Activated gamma-delta T cell (primary cell): ENCODE results near the gene MINDY4B.

Source experiments
- DNase-seq: peaks from one replicate; lab custom pipeline; 2025; lab: John Stamatoyannopoulos, UW
- total RNA-seq, 2 donors: gene quantifications; one replicate each; lab custom pipeline; 2026; lab: John Stamatoyannopoulos, UW

Gene MINDY4B
- 0 reads per million in 2 donors for total RNA-seq

- no peak for DNase-seq
These were observed at the start of gene MINDY4B for GRCh38 chr3:150905339-150905738. TSS of gene MINDY4B (minus strand) at chr3:150905439. CDS start at chr3:150905439, 0 bp downstream.

DNA sequence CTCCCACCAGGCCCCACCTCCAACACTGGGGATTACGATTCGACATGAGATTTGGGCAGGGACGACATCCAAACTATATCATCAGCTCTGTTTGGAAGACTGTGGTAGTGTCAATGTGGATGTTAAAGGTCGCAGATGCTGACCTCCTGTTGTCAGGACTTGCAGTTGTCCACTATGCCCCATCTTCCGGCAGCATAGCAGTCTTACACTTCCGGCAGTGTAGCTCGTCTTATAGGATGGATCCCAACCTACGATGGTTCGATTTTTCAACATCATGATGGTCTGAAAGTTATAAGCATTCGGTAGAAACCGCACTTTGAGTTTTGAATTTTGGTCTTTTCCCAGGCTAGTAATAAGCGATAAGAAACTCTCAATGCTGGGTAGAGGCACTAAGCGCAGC is 46.7 kb upstream of the MINDY4B start:
- no peak for DNase-seq

DNA sequence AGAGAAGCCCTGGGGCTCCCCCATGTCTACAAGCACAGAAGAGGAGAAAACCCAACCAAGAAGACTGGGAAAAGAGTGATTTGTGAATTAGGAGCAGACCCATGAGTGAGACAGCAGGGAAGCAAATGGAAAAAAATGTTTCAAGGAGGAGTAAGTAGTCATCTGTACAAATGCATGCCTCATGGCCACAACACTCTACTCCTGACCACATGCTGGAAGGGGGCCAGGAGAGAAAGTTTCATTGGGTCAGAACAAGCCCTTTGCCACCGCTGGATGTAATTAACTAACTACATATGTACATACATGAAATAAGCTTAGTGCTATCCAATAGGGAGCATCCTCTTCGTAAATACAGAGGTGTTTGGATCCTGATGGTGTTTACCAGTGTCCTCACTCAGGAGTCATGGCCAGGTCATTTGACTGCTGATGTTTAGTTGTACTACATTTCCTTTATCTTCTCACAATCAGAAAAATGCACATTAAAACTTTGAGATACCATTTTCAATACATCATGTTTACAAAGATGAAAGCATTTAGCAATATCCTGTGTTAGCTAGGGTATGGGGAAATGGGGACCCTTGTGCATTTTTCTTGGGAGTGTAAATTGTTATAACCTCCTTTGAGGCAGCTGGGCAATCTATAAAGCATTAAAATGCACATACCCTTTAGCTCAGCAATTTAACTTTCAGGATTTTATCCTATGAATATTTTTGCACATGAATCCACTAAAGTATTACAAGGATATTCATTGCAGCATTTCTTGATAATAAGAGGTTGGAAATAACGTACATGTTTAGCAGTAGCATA is 40.2 kb upstream of the MINDY4B start:
- no peak for DNase-seq

DNA sequence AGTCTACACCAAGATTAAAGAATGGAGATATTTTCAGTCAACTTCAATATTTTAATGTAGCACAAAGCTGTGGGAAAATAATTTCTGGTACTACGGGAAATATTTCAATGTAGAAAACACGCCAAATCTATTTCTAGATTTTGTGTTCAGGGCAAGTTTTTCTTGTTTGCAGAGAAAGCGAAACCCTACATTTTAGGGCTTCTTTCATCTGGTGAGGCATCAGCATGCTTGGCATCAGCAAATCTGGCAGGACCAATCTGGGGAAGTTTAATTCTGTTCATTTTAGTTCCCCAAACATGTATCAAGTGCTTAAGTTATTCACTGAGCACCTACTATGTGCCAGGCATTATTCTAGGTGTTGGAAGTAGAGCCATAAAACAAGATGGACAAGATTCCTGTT is 37.0 kb upstream of the MINDY4B start:
- no peak for DNase-seq

DNA sequence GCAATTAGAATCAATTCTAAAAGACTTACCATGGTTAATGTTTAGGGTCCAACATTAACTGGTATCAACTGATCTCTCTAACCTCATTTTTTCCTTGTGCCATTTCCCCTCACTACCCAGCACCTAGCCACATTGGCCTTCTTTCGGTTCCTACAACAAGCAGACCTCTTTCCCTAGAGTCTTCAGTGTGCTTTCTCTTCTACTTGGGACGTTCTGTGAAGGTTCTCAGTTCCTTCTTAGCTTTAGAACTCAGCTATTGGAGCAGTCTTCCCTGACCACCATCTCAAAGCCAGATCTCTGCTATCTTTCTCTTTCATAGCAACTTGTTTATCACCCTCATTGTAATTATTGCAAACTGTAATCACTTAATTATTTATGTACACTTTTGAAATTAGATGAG is 31.5 kb upstream of the MINDY4B start:
- DNase-seq = no peak

DNA sequence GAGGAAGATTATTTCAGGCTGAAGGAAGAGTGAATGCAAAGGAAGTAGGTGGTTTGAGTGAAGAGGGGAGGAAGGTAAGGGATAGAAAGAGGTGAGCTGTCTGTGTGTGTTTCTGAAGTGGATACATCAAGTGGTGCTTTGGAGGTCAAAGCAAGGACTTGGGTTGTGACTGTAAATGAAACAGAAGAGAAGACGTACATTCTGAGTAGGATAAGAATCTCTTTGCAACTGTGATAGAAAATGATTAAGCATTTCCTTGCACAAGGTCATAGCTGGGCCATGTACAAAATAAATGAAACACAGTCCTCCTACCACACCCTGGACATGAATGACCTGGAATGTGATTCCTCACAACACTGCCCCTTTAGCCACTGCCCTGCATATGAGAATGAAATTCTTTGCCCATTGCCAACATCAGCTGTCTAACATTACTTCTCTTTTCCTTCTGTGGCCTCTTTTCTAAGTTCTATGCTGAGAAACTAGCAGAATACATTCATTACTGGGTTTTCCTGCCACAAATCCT is 28.3 kb upstream of the MINDY4B start:
- DNase-seq = no peak

- no peak for DNase-seq
These were observed 26.5 kb upstream of the MINDY4B start for GRCh38 chr3:150931745-150932144.

- DNase-seq = no peak
These were observed 25.6 kb upstream of the MINDY4B start for GRCh38 chr3:150930839-150931238.

GRCh38 chr3:150928234-150928633 is 23.0 kb upstream of the MINDY4B start:
- DNase-seq = no peak

- no peak for DNase-seq
These were observed 21.1 kb upstream of the MINDY4B start for GRCh38 chr3:150926328-150926727.

- no peak for DNase-seq
These were observed 20.5 kb upstream of the MINDY4B start for GRCh38 chr3:150925751-150926201.

- DNase-seq = no peak
These were observed 17.4 kb upstream of the MINDY4B start for GRCh38 chr3:150922611-150923010.

- no peak for DNase-seq
These were observed 16.0 kb upstream of the MINDY4B start for GRCh38 chr3:150921209-150921608.

DNA sequence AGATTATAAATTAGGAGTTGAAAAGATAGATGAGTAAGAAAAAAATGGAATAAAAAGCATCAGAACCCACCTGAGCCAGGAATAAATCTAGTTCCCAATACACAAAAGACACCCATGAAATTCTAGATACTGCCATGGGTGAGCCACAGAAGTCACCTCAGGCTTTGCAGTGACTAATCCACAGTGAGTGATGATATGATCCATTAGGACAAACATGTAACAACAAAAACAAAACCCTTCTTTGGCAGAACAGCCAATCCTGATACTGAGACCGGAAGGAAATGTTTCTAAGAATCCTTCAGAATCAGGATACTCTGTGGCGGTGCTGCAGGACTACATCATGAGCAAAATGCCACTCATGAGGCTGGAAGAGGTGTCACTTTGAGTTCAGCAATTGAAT is 15.0 kb upstream of the MINDY4B start:
- DNase-seq = no peak

- no peak for DNase-seq
These were observed 12.7 kb upstream of the MINDY4B start for GRCh38 chr3:150917951-150918350.

GRCh38 chr3:150913133-150913922 is 8.1 kb upstream of the MINDY4B start:
- DNase-seq = no peak

GRCh38 chr3:150912501-150912900 is 7.3 kb upstream of the MINDY4B start:
- no peak for DNase-seq

- no peak for DNase-seq
These were observed 6.5 kb upstream of the MINDY4B start for GRCh38 chr3:150911771-150912170.

- DNase-seq = no peak
These were observed 1.2 kb upstream of the MINDY4B start for GRCh38 chr3:150906461-150906860.

GRCh38 chr3:150905746-150906145 is 507 bp upstream of the MINDY4B start:
- no peak for DNase-seq

GRCh38 chr3:150902988-150903387 is 2.3 kb downstream of the MINDY4B start:
- DNase-seq = no peak

DNA sequence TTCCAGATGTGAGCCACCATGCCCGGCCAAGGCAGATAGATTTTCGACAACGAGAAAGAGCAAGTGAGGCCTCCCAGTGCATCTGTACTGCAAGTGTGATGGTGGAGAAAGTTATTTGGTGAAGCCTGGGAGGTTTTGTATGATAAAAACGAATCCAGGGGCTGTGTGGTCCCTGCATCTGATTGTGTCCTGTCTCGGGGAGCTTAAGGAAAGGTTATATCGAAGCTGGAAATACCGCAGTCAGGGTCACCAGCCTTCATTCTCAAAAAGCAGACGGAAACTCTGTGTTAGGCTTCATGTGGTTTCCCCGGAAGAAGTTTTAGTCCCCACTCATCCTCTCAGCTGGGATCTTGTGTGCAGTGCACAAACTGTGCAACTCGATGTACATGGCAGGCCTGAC is 3.4 kb downstream of the MINDY4B start:
- no peak for DNase-seq

DNA sequence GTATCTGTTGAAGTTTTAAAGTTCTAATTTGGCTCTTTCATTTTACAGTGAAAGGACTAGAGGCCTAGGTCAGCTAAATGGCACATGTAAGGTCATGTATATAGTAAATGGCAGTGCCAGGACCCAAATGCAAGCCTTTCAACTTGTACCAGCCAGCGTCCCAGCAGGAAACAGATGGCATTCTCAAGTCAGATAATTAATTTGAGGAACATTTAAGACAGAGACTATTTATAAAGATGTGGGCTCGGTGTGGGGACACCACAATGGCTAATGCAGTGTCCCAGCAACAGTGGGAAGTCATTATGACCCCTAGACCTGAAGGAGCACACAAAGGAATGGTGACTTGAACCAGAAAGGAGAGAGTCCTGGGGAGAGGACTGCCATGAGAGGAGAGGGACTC is 6.1 kb downstream of the MINDY4B start:
- DNase-seq = no peak
